ENCODE measurements around the gene SPAG17.

GRCh38 chr1:117930484-117930883, 254.5 kb downstream of the SPAG17 start:
- TF ChIP-seq CTCF (IDR thresholded peaks at IDR 0.05) (no peak), POLR2A (IDR thresholded peaks at IDR 0.05) (no peak)
